ENCODE measurements around the gene ATP2B2. TPM values are rescaled to one million over a fixed set of nuclear protein-coding genes. Genes with fewer than 3 reads are reported as not detected.

The ATP2B2 gene
- total and polyA plus RNA-seq, 9 of the 15 experiments (the other 6 are each of a cell fraction or from before 2014, with no cell fraction given): 0.06 TPM; not detected in 8

DNA sequence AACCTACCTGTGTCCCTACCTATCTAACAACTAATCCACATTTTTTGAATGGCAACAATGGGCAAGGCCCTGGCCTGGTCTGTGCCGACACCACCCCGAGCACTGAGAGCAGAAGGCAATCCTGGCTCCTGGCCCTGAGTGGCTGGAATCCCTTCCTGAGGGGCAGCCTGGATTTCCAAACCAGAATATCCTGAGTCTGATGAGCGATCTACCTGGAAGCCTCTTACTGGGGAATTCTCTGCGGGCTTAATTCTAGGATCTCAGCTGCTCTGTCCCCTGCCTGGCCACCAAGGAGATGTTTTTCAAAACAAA is 22.1 kb downstream of the ATP2B2 start:
- ChIA-PET POLR2A (no interaction called here), CTCF (ENCODE audit: low intra/inter-chr PET ratio) (no interaction called here)
- H3K9me1 ChIP-seq (ENCODE audit: control insufficient read depth, insufficient read depth, low read length): no peaks in the 10 kb centered on the region
- peaks cover 8% of the 10 kb centered on the region; the same call in 1 of the 2 replicates for H4K20me1 ChIP-seq (replicated peaks; ENCODE audit: control insufficient read depth, insufficient read depth, low read length)
- H3K36me3 ChIP-seq (ENCODE audit: control insufficient read depth, insufficient read depth, low read length): no peaks in the 10 kb centered on the region
- H3K4me1 ChIP-seq (replicated peaks in 1 of 2; ENCODE audit: control insufficient read depth in 2 of 2, insufficient read depth in 2 of 2, low read length in 2 of 2): no peaks in the 10 kb centered on the region
- in situ Hi-C loops (cut with MboI) (no loop called here), intact Hi-C loops (cut with micrococcal nuclease) (no loop called here)
- ATAC-seq (no peak), DNase-seq (ENCODE audit: extremely low read depth in 1 of 4, low spot score in 3 of 4) (no peak), FAIRE-seq (no peak)
- H3K9me3 ChIP-seq (replicated peaks; ENCODE audit: control insufficient read depth, insufficient read depth, low read depth, low read length): no peaks in the 10 kb centered on the region
- H3K27me3 ChIP-seq (ENCODE audit: control insufficient read depth in 2 of 2, insufficient read depth in 2 of 2, low read length in 2 of 2): peaks cover 12 to 53% of the 10 kb centered on the region in 2 experiments; a peak in 4 of 5 replicates
- BruUV-seq (replicated peaks): no TSS peak
- TF ChIP-seq WHSC1 (IDR thresholded peaks at IDR 0.05; ENCODE audit: low read length) (no peak), CCAR2 (IDR thresholded peaks at IDR 0.05; ENCODE audit: low read depth, low read length) (no peak), TAF7 (tag; IDR thresholded peaks at IDR 0.05) (no peak), NFATC3 (IDR thresholded peaks at IDR 0.05) (no peak), RBM34 (IDR thresholded peaks at IDR 0.05; ENCODE audit: borderline replicate concordance, insufficient read depth, low read length) (no peak), MCM2 (IDR thresholded peaks at IDR 0.05; ENCODE audit: low read depth) (no peak), ZNF436 (CRISPR knock-in tag; IDR thresholded peaks at IDR 0.05) (no peak)
- TF ChIP-seq, protein P1, sequence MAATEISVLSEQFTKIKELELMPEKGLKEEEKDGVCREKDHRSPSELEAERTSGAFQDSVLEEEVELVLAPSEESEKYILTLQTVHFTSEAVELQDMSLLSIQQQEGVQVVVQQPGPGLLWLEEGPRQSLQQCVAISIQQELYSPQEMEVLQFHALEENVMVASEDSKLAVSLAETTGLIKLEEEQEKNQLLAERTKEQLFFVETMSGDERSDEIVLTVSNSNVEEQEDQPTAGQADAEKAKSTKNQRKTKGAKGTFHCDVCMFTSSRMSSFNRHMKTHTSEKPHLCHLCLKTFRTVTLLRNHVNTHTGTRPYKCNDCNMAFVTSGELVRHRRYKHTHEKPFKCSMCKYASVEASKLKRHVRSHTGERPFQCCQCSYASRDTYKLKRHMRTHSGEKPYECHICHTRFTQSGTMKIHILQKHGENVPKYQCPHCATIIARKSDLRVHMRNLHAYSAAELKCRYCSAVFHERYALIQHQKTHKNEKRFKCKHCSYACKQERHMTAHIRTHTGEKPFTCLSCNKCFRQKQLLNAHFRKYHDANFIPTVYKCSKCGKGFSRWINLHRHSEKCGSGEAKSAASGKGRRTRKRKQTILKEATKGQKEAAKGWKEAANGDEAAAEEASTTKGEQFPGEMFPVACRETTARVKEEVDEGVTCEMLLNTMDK (IDR thresholded peaks at IDR 0.05; ENCODE audit: borderline replicate concordance, insufficient read depth, low read depth, low read length, poor library complexity, severe bottlenecking): no peak
- no peak overlapping the region for H3K9ac ChIP-seq (ENCODE audit: insufficient read depth in 1 of 2, low read depth in 2 of 2, low read length in 2 of 2)
- H3K4me2 ChIP-seq (ENCODE audit: insufficient read depth, low read length): no peak overlapping the region
- WGBS (ENCODE audit: insufficient coverage, low coverage, missing lambda C conversion rate): 0% methylated on average over 4 of the region's 4 CpGs
- no peak overlapping the region for H3K4me3 ChIP-seq
- H2AFZ ChIP-seq (ENCODE audit: low read depth, low read length): no peak overlapping the region
- H3K79me2 ChIP-seq (ENCODE audit: control insufficient read depth, insufficient read depth, low read length): no peaks in the 10 kb centered on the region
- no peak overlapping the region for H3K27ac ChIP-seq (ENCODE audit: extremely low read depth, low read depth, low read length)
